Measurements from ENCODE around the gene CTDSP2.

DNA sequence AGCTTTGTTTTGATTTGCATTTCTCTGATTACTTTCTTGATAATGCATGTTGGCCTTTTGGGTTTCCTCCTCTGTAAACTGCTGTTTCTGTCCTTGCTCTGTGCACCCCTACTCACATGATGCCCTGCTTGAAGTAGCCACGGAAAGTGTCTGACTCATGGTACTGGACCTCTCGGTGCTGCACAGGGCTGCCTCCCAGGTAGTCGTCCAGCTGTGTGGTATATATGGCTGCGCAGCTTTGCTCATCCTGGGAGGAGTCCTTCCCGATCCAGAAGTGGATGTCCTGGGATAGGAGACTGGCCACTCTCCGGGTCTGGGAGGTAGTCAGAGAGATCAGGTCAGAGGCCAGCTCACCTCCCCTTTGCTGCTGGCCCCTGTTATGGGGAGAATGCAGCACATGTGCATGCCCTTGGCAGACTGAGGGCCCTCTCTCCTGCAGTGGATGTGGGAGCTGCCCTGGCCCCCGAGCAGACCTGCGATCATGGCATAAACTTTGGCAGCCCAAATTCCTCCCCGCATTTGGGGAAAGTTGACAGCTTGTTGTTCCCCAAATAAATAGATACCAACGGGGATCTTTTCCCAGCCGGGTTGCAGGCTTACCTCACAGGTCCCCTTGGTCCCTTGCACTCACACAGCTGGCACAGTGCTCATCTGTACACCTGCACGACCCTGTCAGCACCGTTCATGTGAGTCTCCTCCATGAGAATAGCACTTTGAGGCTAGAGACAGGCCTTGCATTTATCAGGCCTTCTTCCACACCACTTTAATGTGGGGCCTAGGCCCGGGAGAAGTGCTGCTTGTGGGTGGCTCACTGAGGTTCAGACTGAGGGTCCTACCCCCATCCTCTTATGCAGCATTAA is 33.2 kb downstream of the CTDSP2 start:
- TF ChIP-seq, protein P1, sequence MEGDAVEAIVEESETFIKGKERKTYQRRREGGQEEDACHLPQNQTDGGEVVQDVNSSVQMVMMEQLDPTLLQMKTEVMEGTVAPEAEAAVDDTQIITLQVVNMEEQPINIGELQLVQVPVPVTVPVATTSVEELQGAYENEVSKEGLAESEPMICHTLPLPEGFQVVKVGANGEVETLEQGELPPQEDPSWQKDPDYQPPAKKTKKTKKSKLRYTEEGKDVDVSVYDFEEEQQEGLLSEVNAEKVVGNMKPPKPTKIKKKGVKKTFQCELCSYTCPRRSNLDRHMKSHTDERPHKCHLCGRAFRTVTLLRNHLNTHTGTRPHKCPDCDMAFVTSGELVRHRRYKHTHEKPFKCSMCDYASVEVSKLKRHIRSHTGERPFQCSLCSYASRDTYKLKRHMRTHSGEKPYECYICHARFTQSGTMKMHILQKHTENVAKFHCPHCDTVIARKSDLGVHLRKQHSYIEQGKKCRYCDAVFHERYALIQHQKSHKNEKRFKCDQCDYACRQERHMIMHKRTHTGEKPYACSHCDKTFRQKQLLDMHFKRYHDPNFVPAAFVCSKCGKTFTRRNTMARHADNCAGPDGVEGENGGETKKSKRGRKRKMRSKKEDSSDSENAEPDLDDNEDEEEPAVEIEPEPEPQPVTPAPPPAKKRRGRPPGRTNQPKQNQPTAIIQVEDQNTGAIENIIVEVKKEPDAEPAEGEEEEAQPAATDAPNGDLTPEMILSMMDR (IDR thresholded peaks at IDR 0.05), result no peak
- no peak for TF ChIP-seq ZFX (IDR thresholded peaks at IDR 0.05; ENCODE audit: borderline replicate concordance)

Data from 22Rv1 (cell line).